Measurements from ENCODE around the gene SWT1. TPM values are rescaled to one million over a fixed set of nuclear protein-coding genes. Genes with fewer than 3 reads are reported as not detected.

Gene SWT1
- total RNA-seq, 4 donors from 2014 or later: 3.9 to 12.0 (median 6.2) TPM

GRCh38 chr1:185156288-185156853 lies 596 bp upstream of the SWT1 start:
- H3K27ac ChIP-seq: peak overlapping the region; percentile 96 to 99 (median 98)
- no peak for TF ChIP-seq POLR2AphosphoS5 (IDR thresholded peaks at IDR 0.05)
- TF ChIP-seq, protein P1, sequence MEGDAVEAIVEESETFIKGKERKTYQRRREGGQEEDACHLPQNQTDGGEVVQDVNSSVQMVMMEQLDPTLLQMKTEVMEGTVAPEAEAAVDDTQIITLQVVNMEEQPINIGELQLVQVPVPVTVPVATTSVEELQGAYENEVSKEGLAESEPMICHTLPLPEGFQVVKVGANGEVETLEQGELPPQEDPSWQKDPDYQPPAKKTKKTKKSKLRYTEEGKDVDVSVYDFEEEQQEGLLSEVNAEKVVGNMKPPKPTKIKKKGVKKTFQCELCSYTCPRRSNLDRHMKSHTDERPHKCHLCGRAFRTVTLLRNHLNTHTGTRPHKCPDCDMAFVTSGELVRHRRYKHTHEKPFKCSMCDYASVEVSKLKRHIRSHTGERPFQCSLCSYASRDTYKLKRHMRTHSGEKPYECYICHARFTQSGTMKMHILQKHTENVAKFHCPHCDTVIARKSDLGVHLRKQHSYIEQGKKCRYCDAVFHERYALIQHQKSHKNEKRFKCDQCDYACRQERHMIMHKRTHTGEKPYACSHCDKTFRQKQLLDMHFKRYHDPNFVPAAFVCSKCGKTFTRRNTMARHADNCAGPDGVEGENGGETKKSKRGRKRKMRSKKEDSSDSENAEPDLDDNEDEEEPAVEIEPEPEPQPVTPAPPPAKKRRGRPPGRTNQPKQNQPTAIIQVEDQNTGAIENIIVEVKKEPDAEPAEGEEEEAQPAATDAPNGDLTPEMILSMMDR (IDR thresholded peaks at IDR 0.05): no peak
- no peak for TF ChIP-seq POLR2A (IDR thresholded peaks at IDR 0.05)
- no peak for TF ChIP-seq EP300 (IDR thresholded peaks at IDR 0.05)
- H3K9me3 ChIP-seq: no peaks in the 10 kb centered on the region
- H3K4me1 ChIP-seq: peaks cover 0 to 54% (median 8%) of the 10 kb centered on the region in 3 donors
- peak; percentile 37 for ATAC-seq
- H3K36me3 ChIP-seq: peaks cover 0 to 6% of the 10 kb centered on the region in 2 donors
- WGBS, 2 donors (ENCODE audit: low coverage in 1 of 2): 0 to 1% methylated on average over 1 to 19 of the region's 30 CpGs
- H3K4me3 ChIP-seq: peak overlapping the region; percentile 76 to 97
- no peaks in the 10 kb centered on the region for H3K27me3 ChIP-seq

DNA sequence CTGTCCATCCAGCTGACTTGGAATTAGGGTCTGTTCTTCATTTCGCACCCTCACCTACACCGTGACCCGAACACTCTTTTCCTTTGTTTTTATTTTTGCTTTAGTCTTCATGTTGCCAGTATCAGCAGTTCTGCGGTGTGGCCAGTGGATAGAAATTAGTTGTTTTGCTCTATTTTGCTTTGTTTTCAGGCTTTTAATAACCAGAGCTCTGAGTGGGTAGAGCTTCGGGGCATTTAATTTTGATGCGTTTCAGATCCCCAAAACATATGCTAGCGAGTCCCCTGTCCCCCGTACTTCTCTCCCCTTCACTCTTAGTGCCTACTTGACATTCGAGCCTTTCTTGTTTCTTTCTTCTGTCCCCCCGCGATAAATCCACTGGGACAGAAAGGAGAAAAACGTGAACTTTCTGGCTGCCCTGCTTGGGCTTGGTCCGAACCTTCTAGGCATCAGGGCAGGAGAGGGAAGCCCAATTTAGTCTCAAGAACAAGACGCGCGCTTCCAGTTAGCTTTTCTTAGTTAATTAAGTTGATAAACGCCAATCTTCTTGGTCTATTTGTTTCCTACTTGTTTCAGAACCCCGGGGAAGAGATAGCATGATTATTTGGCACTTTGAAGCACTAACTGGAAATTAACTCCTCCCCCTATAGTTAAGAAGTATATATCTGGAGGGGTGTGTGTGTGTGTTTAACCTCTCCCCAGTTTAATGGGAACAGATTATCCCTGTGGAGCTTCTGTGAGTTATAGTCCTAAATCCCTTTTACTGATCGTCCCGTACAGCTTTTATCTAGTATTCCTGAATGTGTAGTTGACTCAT lies 839 bp downstream of the SWT1 start:
- H3K4me1 ChIP-seq: peaks cover 0 to 42% (median 8%) of the 10 kb centered on the region in 3 donors
- peaks cover 0 to 19% of the 10 kb centered on the region in 2 donors for H3K36me3 ChIP-seq
- peak overlapping the region; percentile 84 to 98 (median 96) for H3K27ac ChIP-seq
- WGBS, 2 donors (ENCODE audit: low coverage in 1 of 2): 1% methylated on average over 17 to 20 of the region's 20 CpGs
- no peaks in the 10 kb centered on the region for H3K9me3 ChIP-seq
- no peak for ATAC-seq
- no peaks in the 10 kb centered on the region for H3K27me3 ChIP-seq
- peak overlapping the region; percentile 76 to 97 for H3K4me3 ChIP-seq
- TF ChIP-seq POLR2A (IDR thresholded peaks at IDR 0.05): no peak
- TF ChIP-seq, protein P1 (IDR thresholded peaks at IDR 0.05): no peak

DNA sequence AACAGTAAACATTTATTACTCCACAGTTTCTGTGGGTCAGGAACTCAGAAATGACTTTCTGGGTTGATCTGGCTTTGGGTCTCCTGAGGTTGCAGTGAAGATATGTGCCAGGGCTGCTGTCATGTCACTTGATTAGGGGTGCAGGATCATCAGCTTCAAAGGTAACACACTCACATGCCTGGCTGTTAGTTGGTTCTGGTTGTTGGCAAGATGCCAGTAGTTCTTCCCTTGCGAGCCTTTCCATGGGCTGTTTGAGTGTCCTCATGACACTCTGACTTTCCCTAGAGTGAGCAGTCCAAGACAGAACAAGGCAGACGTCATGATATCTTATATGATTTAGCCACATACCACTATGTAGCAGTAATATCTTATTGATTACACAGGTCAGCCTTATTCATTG lies 1.8 kb downstream of the SWT1 start:
- H3K4me3 ChIP-seq: no peak overlapping the region
- TF ChIP-seq, protein P1 (IDR thresholded peaks at IDR 0.05): no peak
- TF ChIP-seq POLR2A (IDR thresholded peaks at IDR 0.05) (no peak), EP300 (IDR thresholded peaks at IDR 0.05) (no peak), POLR2AphosphoS5 (IDR thresholded peaks at IDR 0.05) (no peak)
- peaks cover 0 to 32% (median 8%) of the 10 kb centered on the region in 3 donors for H3K4me1 ChIP-seq
- H3K27me3 ChIP-seq: no peaks in the 10 kb centered on the region
- WGBS, 2 donors (ENCODE audit: low coverage in 1 of 2): 74 to 100% methylated on average over 1 to 2 of the region's 2 CpGs
- peaks cover 0 to 29% of the 10 kb centered on the region in 2 donors for H3K36me3 ChIP-seq
- no peak for ATAC-seq
- H3K9me3 ChIP-seq: no peaks in the 10 kb centered on the region
- no peak overlapping the region for H3K27ac ChIP-seq

- TF ChIP-seq POLR2AphosphoS5 (IDR thresholded peaks at IDR 0.05): no peak
- TF ChIP-seq POLR2A (IDR thresholded peaks at IDR 0.05): no peak
- TF ChIP-seq, protein P1 (IDR thresholded peaks at IDR 0.05): no peak
- TF ChIP-seq EP300 (IDR thresholded peaks at IDR 0.05): no peak
- no peak overlapping the region for H3K4me3 ChIP-seq
- no peaks in the 10 kb centered on the region for H3K27me3 ChIP-seq
- H3K9me3 ChIP-seq: no peaks in the 10 kb centered on the region
- peaks cover 0 to 41% of the 10 kb centered on the region in 2 donors for H3K36me3 ChIP-seq
- no peak for ATAC-seq
- 100% methylated on average over 1 to 3 of the region's 3 CpGs for WGBS, 2 donors (ENCODE audit: low coverage in 1 of 2)
- no peak overlapping the region for H3K27ac ChIP-seq
- peaks cover 0 to 21% (median 3%) of the 10 kb centered on the region in 3 donors for H3K4me1 ChIP-seq
Observed at GRCh38 chr1:185159966-185160365, 3.0 kb downstream of the SWT1 start.

All from gastroesophageal sphincter (tissue), 4 donors.